ENCODE results near the gene ZNF382. TPM values are rescaled to one million over a fixed set of nuclear protein-coding genes. Genes with fewer than 3 reads are reported as not detected.
A peak's percentile ranks its signal among the peaks of the same experiment; 100 is the strongest.

The ZNF382 gene
- total and polyA plus RNA-seq, 2 of the 4 experiments (the other 2 are of a cell fraction) = 0.80 to 4.5 TPM

GRCh38 chr19:36573020-36573894 lies 31.9 kb upstream of the ZNF382 start, which contains the start of gene ZNF529:
ZNF529 (minus strand) TSS chr19:36573292; CDS start chr19:36572346, 946 bp downstream.
- dilution Hi-C loops (cut with HindIII; ENCODE audit: low sequenced_read_pairs, unreplicated experiment) (no loop called here), intact Hi-C loops (cut with micrococcal nuclease) (loop anchor here (2.0 kb wide), 1 partner anchor 32 kb away; the partner anchor contains the start of gene ZNF382), in situ Hi-C loops (cut with MboI; ENCODE audit: low sequenced_read_pairs) (no loop called here)
- H3K9me3 ChIP-seq (ENCODE audit: control insufficient read depth, insufficient read depth, low read length) = peaks cover 16% of the 10 kb centered on the region
- peak within 1 kb of the TSS; percentile 93 for H3K14ac ChIP-seq (replicated peaks; ENCODE audit: low read depth, low read length)
- ATAC-seq (ENCODE audit: low read depth) (peak; percentile 96), DNase-seq (peak; percentile 86)
- H2AK9ac ChIP-seq (replicated peaks; ENCODE audit: low read depth, low read length, poor library complexity) = peak within 1 kb of the TSS; percentile 82
- CTCF ChIA-PET = no interaction called here
- peak within 1 kb of the TSS; percentile 87 for H3K27ac ChIP-seq (ENCODE audit: insufficient read depth, low read length)
- peak within 1 kb of the TSS; percentile 34; the same call in 1 of the 2 replicates for H3K18ac ChIP-seq (ENCODE audit: low read depth, low read length)
- peak within 1 kb of the TSS; percentile 94 for H3K4ac ChIP-seq (ENCODE audit: low read depth, low read length)
- H3K4me1 ChIP-seq (ENCODE audit: control insufficient read depth, insufficient read depth, low read length) = peaks cover 2% of the 10 kb centered on the region; the same call in 1 of the 2 replicates
- H3K9ac ChIP-seq (ENCODE audit: low read depth, low read length) = peak within 1 kb of the TSS; percentile 69
- H3K9me1 ChIP-seq (ENCODE audit: insufficient read depth, low read length) = no peaks in the 10 kb centered on the region
- peak within 1 kb of the TSS; percentile 98 for H2AFZ ChIP-seq (replicated peaks; ENCODE audit: low read length, poor library complexity)
- peak within 1 kb of the TSS; percentile 58 for H3K4me3 ChIP-seq (ENCODE audit: insufficient read depth, low read depth, low read length)
- H2BK20ac ChIP-seq (ENCODE audit: low read depth, low read length) = no peak within 1 kb of the TSS
- H4K20me1 ChIP-seq (ENCODE audit: insufficient read depth, low read length) = no peaks in the 10 kb centered on the region
- peak within 1 kb of the TSS; percentile 59; the same call in 1 of the 2 replicates for H3K56ac ChIP-seq (ENCODE audit: extremely low read depth, insufficient read depth, low read length)
- TF ChIP-seq POLR2A (IDR thresholded peaks at IDR 0.05; ENCODE audit: low read depth, low read length) = peak; percentile 88
- TF ChIP-seq, protein P1, sequence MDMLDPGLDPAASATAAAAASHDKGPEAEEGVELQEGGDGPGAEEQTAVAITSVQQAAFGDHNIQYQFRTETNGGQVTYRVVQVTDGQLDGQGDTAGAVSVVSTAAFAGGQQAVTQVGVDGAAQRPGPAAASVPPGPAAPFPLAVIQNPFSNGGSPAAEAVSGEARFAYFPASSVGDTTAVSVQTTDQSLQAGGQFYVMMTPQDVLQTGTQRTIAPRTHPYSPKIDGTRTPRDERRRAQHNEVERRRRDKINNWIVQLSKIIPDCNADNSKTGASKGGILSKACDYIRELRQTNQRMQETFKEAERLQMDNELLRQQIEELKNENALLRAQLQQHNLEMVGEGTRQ (IDR thresholded peaks at IDR 0.05; ENCODE audit: low read depth, low read length) = 0 out of 2 replicates have a peak, but pooled peaks have one; percentile 2
- no peak for TF ChIP-seq RAD21 (IDR thresholded peaks at IDR 0.05; ENCODE audit: low read length)
- TF ChIP-seq MXI1 (IDR thresholded peaks at IDR 0.05; ENCODE audit: borderline replicate concordance, low read depth, low read length) = peak; percentile 95
- no TSS peak for BruUV-seq (replicated peaks)
- H2AK5ac ChIP-seq (ENCODE audit: low read depth, low read length) = 0 out of 2 replicates have a peak within 1 kb of the TSS, but pooled peaks have one; percentile 67
- H2BK5ac ChIP-seq (ENCODE audit: low read depth, low read length, poor library complexity, severe bottlenecking) = peak within 1 kb of the TSS; percentile 83
- peak within 1 kb of the TSS; percentile 79 for H4K5ac ChIP-seq (ENCODE audit: low read depth, low read length)
- POLR2A ChIA-PET (ENCODE audit: unreplicated experiment) = interaction anchor here (0.6 kb wide), 1 partner anchor 744 kb away, joined by 3 read pairs; no protein-coding TSS in a partner anchor
- peak within 1 kb of the TSS; percentile 65; the same call in 1 of the 2 replicates for H2BK120ac ChIP-seq (ENCODE audit: low read depth, low read length)
- peak within 1 kb of the TSS; percentile 76 for H3K23ac ChIP-seq (ENCODE audit: low read depth, low read length)
- H3K36me3 ChIP-seq (ENCODE audit: control insufficient read depth, insufficient read depth, low read length) = peaks cover 21% of the 10 kb centered on the region
- H3K79me1 ChIP-seq (ENCODE audit: low read depth in 1 of 2, low read length in 2 of 2) = peaks cover 16 to 29% of the 10 kb centered on the region in 2 experiments
- peak within 1 kb of the TSS; percentile 79 to 89 for H4K8ac ChIP-seq (ENCODE audit: low read depth in 2 of 2, low read length in 2 of 2)
- peak within 1 kb of the TSS; percentile 88 for H4K91ac ChIP-seq (ENCODE audit: insufficient read depth, low read depth, low read length)
- no peak within 1 kb of the TSS for H2BK15ac ChIP-seq (ENCODE audit: low read depth, low read length)
- H3K27me3 ChIP-seq (ENCODE audit: control insufficient read depth, insufficient read depth, low read length) = no peaks in the 10 kb centered on the region
- H3K4me2 ChIP-seq (ENCODE audit: low read depth, low read length) = peak within 1 kb of the TSS; percentile 96
- 1% methylated on average over 34 of the region's 66 CpGs; no CpG with 5 or more reads in 1 of the 2 experiments for WGBS, 2 experiments (ENCODE audit: extremely low coverage in 2 of 2, insufficient read length in 1 of 2)

Measured in IMR-90 (cell line).